Gastrocnemius medialis (tissue), 4 donors: ENCODE data around the gene RWDD3. TPM values are rescaled to one million over a fixed set of nuclear protein-coding genes. Genes with fewer than 3 reads are reported as not detected.

Experiments used
- ATAC-seq, 2 donors: fragments of 150-250 bp; one replicate each; pipeline ENCODE4 v1.9.1; 2016
- DNase-seq, 2 donors: peaks; one replicate each; pipeline ENCODE4 v3.0.0-alpha.2; 2019
- H3K27ac ChIP-seq, 4 donors: fragments of 200-600 bp; sonication (generic); 1 replicate in 1 of 4; 2 replicates in 3 of 4; pipeline ENCODE4 v1.5.1; 2016 to 2018; ENCODE audit warnings: mild to moderate bottlenecking in 2 of 4, moderate library complexity in 1 of 4
- H3K27me3 ChIP-seq, 3 donors: fragments of 200-600 bp; sonication (generic) in 2 of 3; 1 replicate in 1 of 3; 2 replicates in 2 of 3; pipeline versions ENCODE4 v1.5.1 to v1.6.0; 2016 to 2019; ENCODE audit warnings: mild to moderate bottlenecking in 1 of 3, moderate library complexity in 1 of 3
- H3K36me3 ChIP-seq, 2 donors: fragments of 200-600 bp; sonication (generic) in 1 of 2; one replicate each; pipeline ENCODE4 v1.5.1; 2017 to 2018
- H3K4me1 ChIP-seq, 2 donors: fragments of 200-600 bp; sonication (generic) in 1 of 2; one replicate each; pipeline ENCODE4 v1.5.1; 2016 to 2017; ENCODE audit warnings: mild to moderate bottlenecking in 2 of 2
- H3K4me3 ChIP-seq, 4 donors: fragments of 200-600 bp; sonication (generic) in 3 of 4; 1 replicate in 1 of 4; 2 replicates in 3 of 4; pipeline ENCODE4 v1.5.1; 2016 to 2019; ENCODE audit warnings: mild to moderate bottlenecking in 2 of 4
- H3K9me3 ChIP-seq, 3 donors: fragments of 200-600 bp; sonication (generic) in 2 of 3; 1 replicate in 1 of 3; 2 replicates in 2 of 3; pipeline ENCODE4 v1.5.1; 2016 to 2019
- CTCF ChIP-seq, 5 experiments: fragments of 450-650 bp in 3 of 5; fragments of 200-600 bp in 2 of 5; sonication (generic) in 2 of 5; IDR thresholded peaks in 4 of 5; conservative IDR thresholded peaks in 1 of 5; 1 replicate in 4 of 5; 2 replicates in 1 of 5; pipeline ENCODE4 v1.5.1; 2016 to 2019; ENCODE audit warnings: antibody characterized with exemption in 5 of 5, mild to moderate bottlenecking in 3 of 5, moderate library complexity in 3 of 5
- POLR2A ChIP-seq, 2 donors: fragments of 450-650 bp; IDR thresholded peaks; one replicate each; pipeline ENCODE4 v1.6.1; 2017; ENCODE audit warnings: antibody characterized with exemption in 2 of 2, mild to moderate bottlenecking in 2 of 2, moderate library complexity in 2 of 2
- in situ Hi-C, 4 donors: fragments of 200-750 bp; cut with MboI; loops; one replicate each; pipeline versions ENCODE4 v1.15.0 to v1.8.0; 2017; ENCODE audit warnings: low sequenced_read_pairs in 4 of 4
- intact Hi-C: fragments of 100-400 bp; cut with DNase I; formaldehyde crosslinking; loops from one replicate; pipeline ENCODE4 v1.15.1; 2023; ENCODE audit warnings: low total_unique reads
- total RNA-seq, 4 donors: library from RNA; depleted of rRNA; stranded (reverse); fragments of >200 nt; gene quantifications; one replicate each; pipeline versions ENCODE4 v1.1.0 to v1.2.3, GENCODE V29; 2016

Gene RWDD3
- total RNA-seq, 4 donors from 2014 or later = 3.2 to 12.7 (median 6.6) TPM

GRCh38 chr1:95230256-95230655, 3.8 kb upstream of the RWDD3 start:
- H3K27me3 ChIP-seq = no peaks in the 10 kb centered on the region
- no peaks in the 10 kb centered on the region for H3K36me3 ChIP-seq
- intact Hi-C loops = loop anchor here (5.0 kb wide), 1 partner anchor 378 kb away; no protein-coding TSS in a partner anchor
- DNase-seq (no peak), ATAC-seq (no peak)
- no peaks in the 10 kb centered on the region for H3K9me3 ChIP-seq
- no peak overlapping the region for H3K4me3 ChIP-seq
- no peak for TF ChIP-seq POLR2A (IDR thresholded peaks at IDR 0.05)
- TF ChIP-seq CTCF (IDR thresholded peaks at IDR 0.05 in 4 of 5, conservative IDR thresholded peaks at IDR 0.05 in 1 of 5) = no peak
- no peak overlapping the region for H3K27ac ChIP-seq
- in situ Hi-C loops = loop anchor here in 3 of 4 donors (5.0 to 25.0 kb wide), 3 partner anchors 143 to 368 kb away; no protein-coding TSS in a partner anchor
- H3K4me1 ChIP-seq = peaks cover 3 to 13% of the 10 kb centered on the region in 2 donors

GRCh38 chr1:95230768-95231191, 3.2 kb upstream of the RWDD3 start:
- Histone ChIP-seq H3K4me1 (peaks cover 3 to 13% of the 10 kb centered on the region in 2 donors), H3K27me3 (no peaks in the 10 kb centered on the region), H3K9me3 (no peaks in the 10 kb centered on the region), H3K27ac (no peak overlapping the region), H3K36me3 (no peaks in the 10 kb centered on the region), H3K4me3 (no peak overlapping the region)
- TF ChIP-seq POLR2A (IDR thresholded peaks at IDR 0.05) (no peak), CTCF (IDR thresholded peaks at IDR 0.05 in 4 of 5, conservative IDR thresholded peaks at IDR 0.05 in 1 of 5) (no peak)
- intact Hi-C loops = loop anchor here (5.0 kb wide), 1 partner anchor 378 kb away; no protein-coding TSS in a partner anchor
- ATAC-seq (no peak), DNase-seq (no peak)
- in situ Hi-C loops = loop anchor here in 3 of 4 donors (5.0 to 25.0 kb wide), 3 partner anchors 143 to 368 kb away; no protein-coding TSS in a partner anchor

GRCh38 chr1:95232646-95233318, 1.2 kb upstream of the RWDD3 start:
- TF ChIP-seq CTCF (IDR thresholded peaks at IDR 0.05 in 4 of 5, conservative IDR thresholded peaks at IDR 0.05 in 1 of 5) = no peak
- no peak for TF ChIP-seq POLR2A (IDR thresholded peaks at IDR 0.05)
- intact Hi-C loops (loop anchor here (5.0 kb wide), 1 partner anchor 380 kb away; no protein-coding TSS in a partner anchor), in situ Hi-C loops (loop anchor here in 3 of 4 donors (5.0 to 25.0 kb wide), 3 partner anchors 145 to 370 kb away; no protein-coding TSS in a partner anchor)
- H3K4me1 ChIP-seq = peaks cover 11 to 31% of the 10 kb centered on the region in 2 donors
- no peaks in the 10 kb centered on the region for H3K36me3 ChIP-seq
- H3K27ac ChIP-seq = peak overlapping the region; percentile 75 to 91 (median 86)
- no peaks in the 10 kb centered on the region for H3K9me3 ChIP-seq
- no peaks in the 10 kb centered on the region for H3K27me3 ChIP-seq
- DNase-seq (no peak), ATAC-seq (no peak)
- peak overlapping the region; percentile 75 to 99 (median 93) for H3K4me3 ChIP-seq

- Histone ChIP-seq H3K4me3 (peak overlapping the region; percentile 75 to 99 (median 93)), H3K27ac (peak overlapping the region; percentile 75 to 91 (median 86)), H3K4me1 (peaks cover 16 to 36% of the 10 kb centered on the region in 2 donors), H3K36me3 (no peaks in the 10 kb centered on the region), H3K9me3 (no peaks in the 10 kb centered on the region), H3K27me3 (no peaks in the 10 kb centered on the region)
- ATAC-seq = peak; percentile 25 to 29
- in situ Hi-C loops (loop anchor here in 3 of 4 donors (5.0 to 25.0 kb wide), 3 partner anchors 146 to 371 kb away; no protein-coding TSS in a partner anchor), intact Hi-C loops (loop anchor here (5.0 kb wide), 1 partner anchor 381 kb away; no protein-coding TSS in a partner anchor)
- TF ChIP-seq CTCF (IDR thresholded peaks at IDR 0.05 in 4 of 5, conservative IDR thresholded peaks at IDR 0.05 in 1 of 5) = no peak
- DNase-seq = peak; percentile 9 to 28
These were observed 682 bp upstream of the RWDD3 start for GRCh38 chr1:95233319-95233736.
